Measurements from ENCODE around the gene SEC62. TPM values are rescaled to one million over a fixed set of nuclear protein-coding genes. Genes with fewer than 3 reads are reported as not detected.
"Not testable (repeated sequence)": the region's sequence is repeated elsewhere in the genome, so short reads cannot be mapped to it uniquely, and the experiment has no call there.

The SEC62 gene
- total RNA-seq, 1 donor from 2014 or later = 153 TPM

- Histone ChIP-seq H3K27me3 (ENCODE audit: low read depth) (no peaks in the 10 kb centered on the region), H3K36me3 (no peaks in the 10 kb centered on the region), H3K9me3 (no peaks in the 10 kb centered on the region), H3K4me1 (peaks cover 28% of the 10 kb centered on the region), H3K4me3 (no peak overlapping the region), H3K27ac (no peak overlapping the region)
- intact Hi-C loops (cut with DNase I) = no loop called here
- TF ChIP-seq CTCF (IDR thresholded peaks at IDR 0.05) = no peak
- DNase-seq (peak; percentile 55), ATAC-seq (peak; percentile 78 to 81)
Measured at GRCh38 chr3:170007031-170007663, 40.5 kb downstream of the SEC62 start.

GRCh38 chr3:170010498-170010897 lies 43.9 kb downstream of the SEC62 start:
- Histone ChIP-seq H3K9me3 (no peaks in the 10 kb centered on the region), H3K36me3 (no peaks in the 10 kb centered on the region), H3K27ac (no peak overlapping the region), H3K4me1 (peaks cover 15% of the 10 kb centered on the region), H3K27me3 (ENCODE audit: low read depth) (no peaks in the 10 kb centered on the region), H3K4me3 (no peak overlapping the region)
- ATAC-seq = no peak
- intact Hi-C loops (cut with DNase I) = no loop called here
- no peak for TF ChIP-seq CTCF (IDR thresholded peaks at IDR 0.05)
- DNase-seq = no peak

GRCh38 chr3:170012683-170013400 lies 46.2 kb downstream of the SEC62 start:
- Histone ChIP-seq H3K27ac (no peak overlapping the region), H3K4me1 (no peaks in the 10 kb centered on the region), H3K36me3 (no peaks in the 10 kb centered on the region), H3K4me3 (no peak overlapping the region), H3K27me3 (ENCODE audit: low read depth) (no peaks in the 10 kb centered on the region), H3K9me3 (no peaks in the 10 kb centered on the region)
- intact Hi-C loops (cut with DNase I) = no loop called here
- no peak for TF ChIP-seq CTCF (IDR thresholded peaks at IDR 0.05)
- DNase-seq (no peak), ATAC-seq (no peak)

- H3K27me3 ChIP-seq (ENCODE audit: low read depth) = no peaks in the 10 kb centered on the region
- no peaks in the 10 kb centered on the region for H3K4me1 ChIP-seq
- H3K4me3 ChIP-seq = no peak overlapping the region
- no peak for TF ChIP-seq CTCF (IDR thresholded peaks at IDR 0.05)
- H3K36me3 ChIP-seq = no peaks in the 10 kb centered on the region
- intact Hi-C loops (cut with DNase I) = no loop called here
- no peak for ATAC-seq
- H3K9me3 ChIP-seq = no peaks in the 10 kb centered on the region
- no peak overlapping the region for H3K27ac ChIP-seq
- no peak for DNase-seq
Measured at GRCh38 chr3:170016057-170016456, 49.5 kb downstream of the SEC62 start.

GRCh38 chr3:170019306-170019705 lies 52.7 kb downstream of the SEC62 start:
- H3K9me3 ChIP-seq; H3K4me3 ChIP-seq; H3K27me3 ChIP-seq (ENCODE audit: low read depth); H3K27ac ChIP-seq; intact Hi-C loops (cut with DNase I); H3K36me3 ChIP-seq; DNase-seq; H3K4me1 ChIP-seq: not testable (repeated sequence)
- ATAC-seq = peak; percentile 82

GRCh38 chr3:170021083-170021482 lies 54.5 kb downstream of the SEC62 start:
- no peaks in the 10 kb centered on the region for H3K9me3 ChIP-seq
- H3K27ac ChIP-seq = no peak overlapping the region
- H3K4me3 ChIP-seq = no peak overlapping the region
- TF ChIP-seq CTCF (IDR thresholded peaks at IDR 0.05) = no peak
- DNase-seq (no peak), ATAC-seq (no peak)
- no peaks in the 10 kb centered on the region for H3K27me3 ChIP-seq (ENCODE audit: low read depth)
- no peaks in the 10 kb centered on the region for H3K36me3 ChIP-seq
- no peaks in the 10 kb centered on the region for H3K4me1 ChIP-seq
- intact Hi-C loops (cut with DNase I) = no loop called here

Data from lower lobe of right lung (tissue), 2 donors.